HG03457 (cell line): ENCODE data around the gene PAIP2B.
"Not testable (repeated sequence)": the region's sequence is repeated elsewhere in the genome, so short reads cannot be mapped to it uniquely, and the experiment has no call there.

ENCODE experiments used
- ATAC-seq: cut with Tn5 transposase; IDR thresholded peaks from one replicate; pipeline ENCODE4 v1.9.1; 2021; ENCODE audit warnings: moderate number of reproducible peaks; ENCODE audit not compliant: unreplicated experiment

PAIP2B gene

GRCh38 chr2:71220743-71221142, 6.2 kb downstream of the PAIP2B start:
- ATAC-seq = no peak

- no peak for ATAC-seq
Observed at GRCh38 chr2:71216501-71216900, 10.4 kb downstream of the PAIP2B start.

GRCh38 chr2:71215447-71215846, 11.5 kb downstream of the PAIP2B start:
- no peak for ATAC-seq

GRCh38 chr2:71212336-71212735, 14.6 kb downstream of the PAIP2B start:
- no peak for ATAC-seq

GRCh38 chr2:71210292-71210691, 16.6 kb downstream of the PAIP2B start:
- no peak for ATAC-seq

GRCh38 chr2:71208756-71209155, 18.1 kb downstream of the PAIP2B start:
- no peak for ATAC-seq

- ATAC-seq = no peak
Observed at GRCh38 chr2:71207601-71208000, 19.3 kb downstream of the PAIP2B start.

GRCh38 chr2:71206271-71206670, 20.6 kb downstream of the PAIP2B start:
- ATAC-seq = no peak

- ATAC-seq = no peak
Observed at GRCh38 chr2:71191570-71191943, 35.3 kb downstream of the PAIP2B start.

- no peak for ATAC-seq
Observed at GRCh38 chr2:71190656-71191569, 36.0 kb downstream of the PAIP2B start.

GRCh38 chr2:71187589-71187988, 39.3 kb downstream of the PAIP2B start:
- no peak for ATAC-seq

GRCh38 chr2:71186973-71187372, 39.9 kb downstream of the PAIP2B start:
- ATAC-seq = no peak

- not testable (repeated sequence) for ATAC-seq
Observed at GRCh38 chr2:71183306-71184115, 43.4 kb downstream of the PAIP2B start.

- ATAC-seq = no peak
Observed at GRCh38 chr2:71181316-71181715, 45.6 kb downstream of the PAIP2B start.

GRCh38 chr2:71178836-71179235, 48.1 kb downstream of the PAIP2B start:
- not testable (repeated sequence) for ATAC-seq

- ATAC-seq = no peak
Observed at GRCh38 chr2:71174207-71174606, 52.7 kb downstream of the PAIP2B start.

- no peak for ATAC-seq
Observed at GRCh38 chr2:71173096-71173495, 53.8 kb downstream of the PAIP2B start.

GRCh38 chr2:71166812-71167211, 60.1 kb downstream of the PAIP2B start:
- no peak for ATAC-seq

GRCh38 chr2:71157124-71157793, 69.6 kb downstream of the PAIP2B start:
- ATAC-seq = no peak

GRCh38 chr2:71156573-71156972, 70.3 kb downstream of the PAIP2B start:
- no peak for ATAC-seq

- ATAC-seq = no peak
Observed at GRCh38 chr2:71155846-71156245, 71.1 kb downstream of the PAIP2B start.
